A549 (cell line): Measurements from ENCODE around the gene OR51E1. TPM values are rescaled to one million over a fixed set of nuclear protein-coding genes. Genes with fewer than 3 reads are reported as not detected.

Source experiments
- ATAC-seq, 2 experiments: fragments of 200-7000 bp in 1 of 2; fragments of >200 bp in 1 of 2; cut with Nextera tagmentation in 1 of 2; cut with Tn5 transposase in 1 of 2; 3 replicates each; pipeline versions ENCODE4 v1.8.0 to v1.9.1; 2018 to 2020; ENCODE audit warnings: mild to moderate bottlenecking in 1 of 2, moderate library complexity in 1 of 2
- CTCF ChIA-PET: fragments of 300-600 bp; sonication (Branson Sonifier 250); formaldehyde crosslinking; extraction: SDS; loops from one replicate; lab custom pipeline; 2021; ENCODE audit warnings: antibody characterized with exemption, inconsistent platforms; lab: Yijun Ruan, JAX
- POLR2A ChIA-PET: fragments of 350-600 bp; formaldehyde crosslinking; extraction: SDS; loops from one replicate; lab custom pipeline; 2021; ENCODE audit warnings: antibody characterized with exemption, inconsistent platforms; lab: Yijun Ruan, JAX
- DNase-seq, 2 experiments: peaks; one replicate each; pipeline versions ENCODE4 v3.0.0 to v3.0.0-alpha.2; 2011 to 2016; ENCODE audit warnings: low read depth in 1 of 2, low spot score in 1 of 2
- FAIRE-seq: peaks from 2 replicates; lab custom pipeline; 2011; peaks lifted over from hg19 to GRCh38; lab: Jason Lieb, UNC
- H3K27ac ChIP-seq, 2 experiments: fragments of >200 bp; sonication (Bioruptor Twin); formaldehyde crosslinking; 3 replicates each; pipeline ENCODE4 v1.5.1; 2016 to 2017
- H3K4me1 ChIP-seq: fragments of >200 bp; sonication (Bioruptor Twin); formaldehyde crosslinking; 3 replicates; pipeline ENCODE4 v1.6.1; 2016
- H3K4me2 ChIP-seq: fragments of >200 bp; sonication (Bioruptor Twin); formaldehyde crosslinking; 3 replicates; pipeline ENCODE4 v1.6.1; 2016
- H3K4me3 ChIP-seq: fragments of >200 bp; sonication (Bioruptor Twin); formaldehyde crosslinking; 3 replicates; pipeline ENCODE4 v1.5.1; 2016
- H3K9me3 ChIP-seq: fragments of >200 bp; sonication (Bioruptor Twin); formaldehyde crosslinking; 3 replicates; pipeline ENCODE4 v1.6.1; 2016
- ATOH8 ChIP-seq: fragments of 250-450 bp; sonication (Bioruptor Pico); IDR thresholded peaks from 2 replicates; pipeline ENCODE4 v1.5.0; 2020; ENCODE audit warnings: low read depth, mild to moderate bottlenecking, moderate library complexity
- BCL3 ChIP-seq: fragments of >200 bp; sonication (Bioruptor Twin); formaldehyde crosslinking; IDR thresholded peaks from 3 replicates; pipeline ENCODE4 v1.6.1; 2016
- BHLHE40 ChIP-seq: IDR thresholded peaks from 2 replicates; pipeline ENCODE4 v1.6.1; 2012; ENCODE audit warnings: low read depth, low read length, inconsistent platforms
- CBX8 ChIP-seq: fragments of 200-600 bp; sonication (generic); IDR thresholded peaks from 2 replicates; pipeline ENCODE4 v1.6.1; 2016
- CHD4 ChIP-seq: fragments of 200-600 bp; sonication (generic); IDR thresholded peaks from 2 replicates; pipeline ENCODE4 v1.6.1; 2016; ENCODE audit warnings: antibody characterized with exemption, mild to moderate bottlenecking, borderline replicate concordance
- EP300 ChIP-seq, 2 experiments: fragments of >200 bp; sonication (Bioruptor Twin); formaldehyde crosslinking; IDR thresholded peaks; 2 replicates in 1 of 2; 3 replicates in 1 of 2; pipeline ENCODE4 v1.6.1; 2016 to 2017
- FOSB ChIP-seq: fragments of 250-450 bp; sonication (Bioruptor Pico); IDR thresholded peaks from 2 replicates; pipeline ENCODE4 v1.5.0; 2020; ENCODE audit warnings: mild to moderate bottlenecking, moderate library complexity
- FOXS1 ChIP-seq: fragments of 250-450 bp; sonication (Bioruptor Pico); IDR thresholded peaks from 2 replicates; pipeline ENCODE4 v1.5.0; 2020; ENCODE audit warnings: mild to moderate bottlenecking, moderate library complexity
- HES2 ChIP-seq: fragments of >200 bp; sonication (Bioruptor Twin); formaldehyde crosslinking; IDR thresholded peaks from 2 replicates; pipeline ENCODE4 v1.6.1; 2016
- HOXB13 ChIP-seq: fragments of 250-450 bp; sonication (Bioruptor Pico); IDR thresholded peaks from 2 replicates; pipeline ENCODE4 v1.5.0; 2020; ENCODE audit warnings: low read depth, mild to moderate bottlenecking, moderate library complexity
- JUNB ChIP-seq: fragments of >200 bp; sonication (Bioruptor Twin); formaldehyde crosslinking; IDR thresholded peaks from 2 replicates; pipeline ENCODE4 v1.6.1; 2016
- KDM1A ChIP-seq: fragments of 200-600 bp; sonication (generic); IDR thresholded peaks from 2 replicates; pipeline ENCODE4 v1.6.1; 2016; ENCODE audit warnings: low read depth, mild to moderate bottlenecking
- KDM5A ChIP-seq: fragments of 200-600 bp; sonication (generic); IDR thresholded peaks from 2 replicates; pipeline ENCODE4 v1.6.1; 2016; ENCODE audit warnings: antibody characterized with exemption, mild to moderate bottlenecking
- MAFK ChIP-seq: fragments of 450-650 bp; IDR thresholded peaks from 2 replicates; pipeline ENCODE4 v1.6.1; 2014; ENCODE audit not compliant: partially characterized antibody
- MAX ChIP-seq: IDR thresholded peaks from 2 replicates; pipeline ENCODE4 v1.6.1; 2012
- MAZ ChIP-seq: fragments of 150-350 bp; IDR thresholded peaks from 2 replicates; pipeline ENCODE4 v1.6.1; 2014; ENCODE audit warnings: antibody characterized with exemption, low read depth, low read length, borderline replicate concordance
- NFE2L2 ChIP-seq: fragments of 150-350 bp; conservative IDR thresholded peaks from 2 replicates; pipeline ENCODE4 v1.6.1; 2014; ENCODE audit warnings: low read length
- NPAS2 ChIP-seq: fragments of 250-450 bp; sonication (Bioruptor Pico); IDR thresholded peaks from 2 replicates; pipeline ENCODE4 v1.8.0; 2022; ENCODE audit warnings: mild to moderate bottlenecking, moderate library complexity, borderline replicate concordance
- NR3C1 ChIP-seq: fragments of >200 bp; sonication (Bioruptor Twin); formaldehyde crosslinking; IDR thresholded peaks from 3 replicates; pipeline ENCODE4 v1.6.1; 2017
- PHF8 ChIP-seq: fragments of 200-600 bp; sonication (generic); IDR thresholded peaks from 2 replicates; pipeline ENCODE4 v1.6.1; 2016; ENCODE audit warnings: low read depth, mild to moderate bottlenecking, antibody characterized with exemption, moderate library complexity, borderline replicate concordance
- RFX5 ChIP-seq: fragments of 450-650 bp; IDR thresholded peaks from 2 replicates; pipeline ENCODE4 v1.7.1; 2014; ENCODE audit warnings: antibody characterized with exemption, mild to moderate bottlenecking, moderate library complexity
- SMC3 ChIP-seq: fragments of >200 bp; sonication (Bioruptor Twin); formaldehyde crosslinking; IDR thresholded peaks from 3 replicates; pipeline ENCODE4 v1.6.1; 2018; ENCODE audit warnings: inconsistent platforms
- SREBF2 ChIP-seq: fragments of 450-650 bp; IDR thresholded peaks from 2 replicates; pipeline ENCODE4 v1.6.1; 2014; ENCODE audit warnings: mild to moderate bottlenecking, moderate library complexity
- USF2 ChIP-seq: fragments of 450-650 bp; IDR thresholded peaks from 2 replicates; pipeline ENCODE4 v1.6.1; 2014; ENCODE audit warnings: antibody characterized with exemption
- ZNF302 ChIP-seq: fragments of 250-450 bp; sonication (Bioruptor Pico); IDR thresholded peaks from 2 replicates; pipeline ENCODE4 v1.9.0; 2021; ENCODE audit warnings: inconsistent platforms, mild to moderate bottlenecking, moderate library complexity
- WGBS: methylation state at CpG from one replicate; pipeline ENCODE4 v1.1.6; 2017; ENCODE audit errors: missing lambda C conversion rate; 5-methylcytosine and 5-hydroxymethylcytosine counted together
- polyA plus RNA-seq, 4 experiments: library from polyadenylated mRNA; depleted of rRNA in 3 of 4; stranded (reverse); fragments of >200 nt; fragmentation: RNase III in 1 of 4; extraction: RNeasy Plus Mini Kit Qiagen cat#74134 plus additional on column Dnase treatment in 1 of 4; gene quantifications; 2 replicates in 3 of 4; 3 replicates in 1 of 4; pipeline ENCODE4 v1.2.3, GENCODE V29; 2011 to 2017

The OR51E1 gene
- polyA plus RNA-seq, 2 of the 4 experiments (the other 2 are of a cell fraction), result not detected

GRCh38 chr11:4697585-4697984 is 53.8 kb downstream of the OR51E1 start, which contains the start of gene OR51E2 (continued):
- TF ChIP-seq MAFK (no peak), ZNF302 (no peak), BHLHE40 (no peak), RFX5 (no peak), CHD4 (no peak), NPAS2 (CRISPR knock-in tag) (no peak), EP300 (IDR thresholded peaks at IDR 0.05) (no peak), NFE2L2 (no peak)
- TF ChIP-seq, all 56 proteins: peak for 0

- ChIA-PET POLR2A (no interaction called here), CTCF (no interaction called here)
- no peak for FAIRE-seq
These were observed 56.1 kb downstream of the OR51E1 start for GRCh38 chr11:4699697-4700435.

GRCh38 chr11:4700436-4700820 is 56.6 kb downstream of the OR51E1 start:
- ATAC-seq (no peak), DNase-seq (no peak), FAIRE-seq (no peak)
- WGBS, result 76% methylated on average over 1 of the region's 1 CpG
- no peaks in the 10 kb centered on the region for H3K4me1 ChIP-seq
- ChIA-PET POLR2A (no interaction called here), CTCF (no interaction called here)
- no peak overlapping the region for H3K4me3 ChIP-seq
- no peak overlapping the region for H3K27ac ChIP-seq
- no peak for TF ChIP-seq CBX8
- TF ChIP-seq HOXB13 (CRISPR knock-in tag), result no peak
- TF ChIP-seq NR3C1, result no peak
- no peak for TF ChIP-seq KDM1A
- TF ChIP-seq KDM5A, result no peak
- no peak for TF ChIP-seq MAFK
- TF ChIP-seq MAX, result no peak
- no peak for TF ChIP-seq USF2
- no peak for TF ChIP-seq ATOH8 (CRISPR knock-in tag)
- no peak for TF ChIP-seq RFX5
- no peak for TF ChIP-seq BCL3
- no peak for TF ChIP-seq FOSB (CRISPR knock-in tag)
- TF ChIP-seq NFE2L2, result no peak
- no peak for TF ChIP-seq FOXS1 (CRISPR knock-in tag)
- TF ChIP-seq HES2, result no peak
- H3K9me3 ChIP-seq, result no peaks in the 10 kb centered on the region
- H3K4me2 ChIP-seq, result no peak overlapping the region

More at GRCh38 chr11:4699697-4700435, 56.1 kb downstream of the OR51E1 start:
- DNase-seq (no peak), ATAC-seq (no peak)
- Histone ChIP-seq H3K27ac (no peak overlapping the region), H3K4me3 (no peak overlapping the region), H3K9me3 (no peaks in the 10 kb centered on the region), H3K4me1 (no peaks in the 10 kb centered on the region), H3K4me2 (no peak overlapping the region)
- 10% methylated on average over 3 of the region's 3 CpGs for WGBS
- TF ChIP-seq MAFK (no peak), PHF8 (no peak), ATOH8 (CRISPR knock-in tag) (no peak), FOSB (CRISPR knock-in tag) (no peak), SREBF2 (no peak), KDM5A (no peak), SMC3 (no peak), MAZ (no peak), JUNB (no peak)
